CD4-positive, alpha-beta T cell treated with Interferon gamma for 1 hour (primary cell): ENCODE data around the gene ACSF2.

Experiments used
- DNase-seq: peaks from one replicate; pipeline ENCODE4 v3.0.0-alpha.2; 2020

ACSF2 gene

DNA sequence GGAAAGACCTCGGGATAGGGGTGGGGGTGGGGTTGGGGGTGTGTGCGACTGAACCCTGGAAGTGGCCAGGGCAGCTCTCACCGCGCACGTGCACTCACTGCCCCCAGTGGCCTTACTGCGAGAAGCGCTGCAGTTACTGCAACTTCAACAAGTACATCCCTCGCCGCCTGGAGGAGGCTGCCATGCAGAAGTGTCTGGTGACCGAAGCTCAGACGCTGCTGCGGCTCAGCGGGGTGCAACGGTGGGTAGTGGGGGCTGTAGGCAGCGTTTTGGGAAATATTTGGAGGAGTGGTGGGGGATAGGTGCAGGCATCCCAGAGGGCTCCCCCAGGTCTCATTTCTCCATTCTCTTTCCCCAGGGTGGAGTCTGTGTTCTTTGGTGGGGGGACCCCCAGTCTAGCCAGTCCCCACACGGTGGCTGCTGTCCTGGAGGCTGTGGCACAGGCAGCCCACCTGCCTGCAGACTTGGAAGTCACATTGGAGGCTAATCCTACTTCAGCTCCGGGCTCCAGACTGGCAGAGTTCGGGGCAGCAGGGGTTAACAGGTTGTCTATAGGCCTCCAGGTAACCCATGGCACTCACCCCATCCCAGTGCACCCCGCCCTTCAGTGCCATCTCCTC lies 53.6 kb downstream of the ACSF2 start:
- DNase-seq: peak; percentile 76

DNA sequence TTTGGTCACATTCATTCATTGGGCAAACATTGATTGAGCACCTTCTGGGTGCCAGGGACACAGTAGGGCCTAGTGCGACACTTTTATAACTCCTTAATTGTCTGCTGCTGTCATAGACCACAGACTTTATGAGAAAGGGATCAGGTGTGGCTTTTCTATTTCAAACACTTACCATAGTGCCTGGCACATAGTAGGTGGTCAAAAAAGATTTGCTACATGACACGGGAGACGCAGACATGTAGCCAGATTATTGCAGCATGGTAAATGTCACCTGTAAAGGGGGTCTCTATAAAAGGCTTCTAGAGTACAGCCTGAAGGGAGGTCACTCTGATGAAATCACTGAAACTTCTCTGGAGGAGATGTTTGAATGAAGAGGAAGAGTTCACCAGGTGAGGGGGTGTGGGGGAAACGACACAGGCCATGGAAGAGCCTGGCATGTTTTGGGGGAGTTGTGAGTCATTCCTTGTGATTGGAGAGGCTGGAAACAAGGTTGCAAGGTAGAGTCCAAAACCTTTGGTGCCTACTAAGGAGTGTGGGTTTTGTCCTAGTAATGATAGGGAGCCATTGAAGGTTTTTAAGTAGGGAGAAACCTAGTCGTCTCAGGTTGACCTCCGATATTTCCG lies 54.2 kb downstream of the ACSF2 start:
- no peak for DNase-seq

DNA sequence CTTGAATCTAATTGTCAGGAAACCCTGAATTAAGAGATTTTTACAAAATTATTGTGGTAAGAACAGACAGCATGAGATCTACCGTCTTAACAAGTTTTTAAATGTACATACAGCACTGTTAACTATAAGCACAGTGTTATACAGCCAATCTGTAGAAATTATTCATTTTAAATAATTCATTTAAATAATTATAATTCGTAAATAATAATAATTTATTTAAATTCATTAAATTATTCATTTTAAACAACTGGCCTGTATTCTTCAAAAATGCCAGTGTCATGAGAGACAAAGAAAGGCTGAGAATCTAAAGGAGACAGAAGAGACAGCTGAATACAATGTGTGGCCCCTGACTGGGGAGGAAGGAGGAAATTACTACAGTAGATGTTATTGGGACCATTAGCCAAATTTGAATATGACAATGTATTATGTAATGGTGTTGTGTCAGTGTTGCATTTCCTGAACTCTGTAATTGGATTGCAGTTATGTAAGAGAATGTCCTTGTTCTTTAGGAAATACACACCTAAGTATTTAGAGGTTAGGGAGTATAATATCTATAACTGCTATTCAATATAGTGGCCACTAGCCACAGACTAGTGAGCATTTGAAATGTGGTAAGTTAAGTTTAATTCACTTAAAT lies 55.0 kb downstream of the ACSF2 start:
- no peak for DNase-seq

DNA sequence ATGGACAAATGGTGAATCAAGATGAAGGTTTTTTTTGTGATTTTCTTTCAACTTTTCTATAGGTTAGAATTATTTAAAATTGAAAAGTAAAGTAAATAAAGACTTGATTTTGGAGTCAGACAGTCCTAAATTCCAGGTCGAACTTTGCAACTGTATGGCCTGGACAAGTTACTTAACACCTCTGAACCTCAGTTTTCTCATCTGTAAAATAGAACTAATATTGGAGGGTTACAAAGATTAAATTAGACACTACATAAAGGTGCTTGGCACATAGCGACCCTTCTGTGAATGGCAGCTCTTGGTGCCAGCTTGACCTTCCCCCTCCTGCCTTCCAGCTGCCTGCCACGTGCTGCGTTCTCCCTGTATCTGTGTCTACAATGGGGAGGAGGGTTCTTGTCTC lies 55.6 kb downstream of the ACSF2 start:
- DNase-seq: no peak

DNA sequence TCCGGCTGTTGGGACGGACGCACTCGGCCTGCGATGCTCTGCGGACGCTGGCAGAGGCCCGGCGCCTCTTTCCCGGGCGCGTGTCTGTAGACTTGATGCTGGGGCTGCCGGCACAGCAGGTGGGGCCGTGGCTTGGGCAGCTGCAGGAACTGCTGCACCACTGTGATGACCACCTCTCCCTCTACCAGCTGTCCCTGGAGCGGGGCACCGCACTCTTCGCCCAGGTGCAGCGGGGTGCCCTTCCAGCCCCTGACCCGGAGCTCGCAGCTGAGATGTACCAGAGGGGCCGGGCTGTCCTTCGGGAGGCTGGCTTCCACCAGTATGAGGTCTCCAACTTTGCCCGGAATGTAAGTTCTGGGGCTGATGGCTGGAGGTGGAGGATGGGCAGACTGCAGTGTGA lies 56.1 kb downstream of the ACSF2 start:
- no peak for DNase-seq

DNA sequence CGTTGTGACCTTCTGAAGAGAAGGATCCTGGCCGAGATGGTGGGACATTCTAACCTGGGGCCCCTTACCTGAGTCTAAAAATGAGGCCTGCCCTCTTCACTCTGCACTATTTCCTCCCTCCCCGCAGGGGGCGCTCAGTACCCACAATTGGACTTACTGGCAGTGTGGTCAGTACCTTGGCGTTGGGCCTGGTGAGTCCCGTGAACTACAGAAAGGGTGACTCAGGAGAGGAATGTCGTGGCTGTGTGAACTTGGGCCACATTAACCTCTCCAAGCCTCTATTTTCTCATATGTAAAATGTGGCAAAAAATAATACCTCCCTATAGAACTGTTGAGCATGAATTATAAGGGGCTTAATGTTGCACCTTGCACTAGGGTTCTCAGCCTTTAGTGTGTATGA lies 56.5 kb downstream of the ACSF2 start:
- peak; percentile 76 for DNase-seq

DNA sequence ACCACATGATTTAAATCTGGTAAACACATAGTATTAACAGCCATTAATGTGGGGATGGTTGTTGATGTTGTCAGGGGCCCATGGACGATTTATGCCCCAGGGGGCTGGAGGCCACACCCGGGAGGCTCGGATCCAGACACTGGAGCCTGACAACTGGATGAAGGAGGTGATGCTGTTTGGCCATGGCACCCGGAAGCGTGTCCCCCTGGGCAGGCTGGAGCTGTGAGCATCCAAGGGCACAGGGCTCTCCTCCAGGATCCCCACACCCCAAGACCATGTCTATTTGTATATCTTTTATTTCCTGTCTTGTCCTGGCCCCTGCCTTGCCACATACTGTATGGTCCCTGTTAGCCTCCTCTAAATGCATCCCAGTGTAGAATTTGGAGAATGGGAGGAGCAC lies 57.2 kb downstream of the ACSF2 start:
- no peak for DNase-seq

DNA sequence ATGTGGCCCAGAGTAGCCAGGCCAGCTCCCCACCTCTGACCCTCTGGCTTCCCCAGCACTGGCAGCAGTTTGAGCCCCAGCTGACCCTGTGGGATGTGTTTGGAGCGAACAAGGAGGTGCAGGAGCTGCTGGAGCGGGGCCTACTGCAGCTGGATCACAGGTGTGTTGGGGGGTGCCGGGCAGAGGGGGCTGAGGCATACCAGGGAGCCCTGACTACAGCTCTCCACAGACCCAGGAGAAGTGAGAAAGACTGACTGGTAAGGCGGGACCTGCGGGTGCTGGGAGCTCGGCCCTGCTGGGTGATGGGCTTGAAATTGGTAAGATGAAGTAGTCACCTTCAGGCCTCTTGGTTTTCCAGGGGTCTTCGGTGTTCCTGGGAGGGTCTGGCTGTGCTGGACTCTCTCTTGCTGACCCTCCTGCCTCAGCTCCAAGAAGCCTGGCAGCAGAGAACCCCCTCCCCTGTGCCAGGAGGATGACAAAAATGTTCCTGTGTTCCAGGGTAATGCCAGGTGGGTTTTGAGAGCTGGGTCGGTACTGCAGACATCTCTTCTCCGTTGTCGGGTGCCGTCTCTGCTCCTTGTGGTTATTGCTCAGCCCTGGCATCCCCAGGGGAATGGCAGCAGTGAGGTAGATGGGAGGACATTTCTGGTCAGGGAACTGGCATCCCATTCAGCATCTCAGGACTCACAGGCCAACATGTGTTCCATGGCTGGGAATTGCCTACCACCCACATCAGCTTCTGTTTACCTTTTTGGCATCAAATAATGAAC lies 58.6 kb downstream of the ACSF2 start:
- DNase-seq: no peak

DNA sequence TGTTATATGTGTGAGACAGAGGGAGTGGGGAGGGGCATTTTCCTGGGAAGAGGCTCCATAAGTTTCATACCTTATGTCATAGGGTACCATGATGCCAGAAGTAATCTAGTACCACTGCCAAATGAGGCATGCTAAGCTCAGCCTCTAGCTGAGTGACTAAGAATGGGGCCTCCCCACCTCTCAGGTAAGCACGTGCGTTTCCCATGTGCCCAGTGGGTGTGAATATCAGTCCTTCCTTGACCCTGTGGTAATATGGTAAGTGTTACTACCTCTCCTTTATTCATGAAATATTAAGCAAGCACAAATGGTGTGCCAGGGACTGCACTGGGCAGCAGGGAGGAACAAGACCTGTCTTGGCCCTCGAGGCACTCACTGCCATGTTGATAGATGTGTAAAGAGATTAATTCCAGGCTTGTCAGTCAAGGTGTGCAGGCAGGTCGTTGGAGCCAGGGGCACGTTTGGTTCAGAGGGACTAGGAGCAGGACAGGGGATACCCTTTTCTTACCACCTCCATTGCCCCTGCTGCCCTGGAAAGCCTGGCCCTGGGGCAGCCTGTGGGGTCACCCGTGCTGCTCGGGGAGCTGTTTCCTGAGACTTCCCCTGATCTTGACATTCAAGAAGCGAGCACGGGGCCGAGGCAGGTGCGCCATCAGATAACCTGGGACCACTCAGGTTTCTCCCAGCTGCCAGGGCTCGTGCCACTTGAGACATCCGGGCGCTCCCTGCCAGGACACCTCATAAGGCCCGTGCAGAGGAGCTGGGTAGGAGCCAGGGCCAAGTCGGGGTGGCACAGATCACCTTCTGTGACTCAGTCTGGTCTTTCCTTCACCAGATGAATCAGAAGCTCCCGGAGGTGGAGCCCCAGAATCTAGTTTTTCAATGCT lies 61.4 kb downstream of the ACSF2 start:
- DNase-seq: no peak

DNA sequence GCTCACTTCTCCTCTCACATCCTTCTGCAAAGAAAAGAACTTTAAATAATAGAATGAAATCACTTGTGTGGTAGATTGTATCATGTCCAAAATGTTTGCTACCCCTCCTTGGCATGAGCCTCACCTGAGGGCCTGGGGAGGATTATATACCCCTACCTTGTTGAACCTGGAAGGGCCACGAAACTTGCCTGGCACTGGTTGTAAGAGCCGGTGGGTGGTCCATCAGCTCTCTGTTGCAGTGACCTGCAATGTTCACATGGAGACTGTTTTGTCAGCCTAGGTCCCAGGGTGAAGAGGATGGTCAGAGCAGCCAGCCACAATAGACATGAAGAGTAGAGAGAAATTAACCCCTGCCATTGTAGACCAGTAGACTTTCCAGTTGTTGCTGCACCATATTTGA lies 62.9 kb downstream of the ACSF2 start:
- no peak for DNase-seq

DNA sequence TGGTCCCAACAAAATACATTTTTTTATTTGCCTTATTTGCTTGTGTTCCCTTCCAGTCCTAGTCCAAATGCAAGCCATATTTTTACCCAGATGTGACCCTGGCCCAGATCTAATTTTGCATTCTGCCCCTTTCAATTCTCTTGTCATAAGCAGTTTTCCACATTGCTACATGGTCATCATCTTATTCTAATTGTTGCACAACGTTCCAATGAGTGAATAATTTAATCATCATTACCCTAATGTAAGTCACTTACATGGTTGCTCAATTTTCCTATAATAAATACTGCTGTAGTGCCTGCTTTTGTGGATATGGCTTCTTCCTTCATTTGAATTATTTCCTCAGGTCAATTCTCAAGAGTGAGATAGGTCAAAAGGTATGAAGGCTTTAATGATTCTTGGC lies 65.5 kb downstream of the ACSF2 start:
- DNase-seq: no peak

DNA sequence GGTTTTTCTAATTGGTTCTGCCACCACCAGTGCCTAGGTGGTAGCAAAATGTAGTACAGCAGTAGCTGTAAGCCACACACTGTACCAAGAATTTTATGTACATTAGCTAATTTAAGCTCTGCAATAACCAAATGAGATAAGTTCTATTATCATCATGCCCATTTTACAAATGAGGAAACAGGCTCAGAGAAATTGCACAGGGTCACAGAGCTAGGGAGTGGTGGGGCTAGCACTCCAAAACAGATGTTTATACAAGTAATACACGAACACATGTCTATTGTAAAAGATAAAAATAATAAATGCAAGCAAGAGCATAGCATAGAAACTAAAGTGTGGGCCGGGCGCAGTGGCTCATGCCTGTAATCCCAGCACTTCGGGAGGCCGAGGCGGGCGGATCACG lies 66.2 kb downstream of the ACSF2 start:
- DNase-seq: no peak

DNA sequence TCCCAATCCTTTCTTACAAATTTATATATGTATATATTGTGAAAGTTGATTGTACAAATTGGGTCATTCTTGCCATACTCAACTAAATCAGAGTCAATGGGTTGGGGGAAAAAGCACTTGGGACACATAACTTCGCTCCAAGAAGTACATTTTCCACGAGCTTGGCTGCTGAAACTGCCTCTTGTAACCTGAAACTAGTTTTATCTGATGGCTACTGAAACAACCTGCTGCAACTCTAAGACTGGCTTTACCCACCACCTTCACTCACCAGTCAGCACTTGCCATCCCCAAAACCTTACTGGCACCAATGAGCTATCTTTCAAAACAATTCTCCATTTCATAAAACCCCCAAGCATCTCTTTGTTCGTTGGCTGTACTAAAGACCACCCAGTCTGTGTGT lies 67.7 kb downstream of the ACSF2 start:
- DNase-seq: no peak

DNA sequence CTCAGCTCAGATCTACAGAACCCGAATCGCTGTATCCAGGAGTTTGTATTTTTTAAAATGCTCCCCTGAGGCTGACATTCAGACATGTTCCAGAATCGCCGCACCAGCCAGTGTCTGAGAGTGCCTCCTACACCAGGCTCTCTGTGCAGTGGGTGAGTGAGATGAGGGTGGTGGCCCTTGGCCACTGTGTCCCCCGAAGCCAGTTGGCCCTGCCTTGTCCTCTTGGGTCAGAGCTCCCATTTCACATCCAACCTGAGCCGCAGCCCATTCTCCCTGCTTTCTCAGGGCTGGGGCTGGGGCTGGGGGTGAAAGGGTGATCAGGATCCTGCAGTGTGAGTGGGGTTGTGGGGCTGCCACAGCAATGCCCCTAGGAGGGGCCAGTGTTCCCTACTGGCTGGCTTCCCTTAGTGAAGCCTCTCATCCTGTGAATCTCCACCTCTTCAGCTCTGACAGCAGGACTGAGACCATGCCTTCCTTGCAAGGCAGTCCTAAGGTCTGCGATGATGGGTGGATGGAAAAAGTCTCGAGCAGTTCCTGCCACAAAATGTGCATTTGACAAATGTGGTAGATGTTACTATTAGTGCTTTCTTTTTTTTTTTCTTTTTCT lies 69.3 kb downstream of the ACSF2 start:
- DNase-seq: no peak

DNA sequence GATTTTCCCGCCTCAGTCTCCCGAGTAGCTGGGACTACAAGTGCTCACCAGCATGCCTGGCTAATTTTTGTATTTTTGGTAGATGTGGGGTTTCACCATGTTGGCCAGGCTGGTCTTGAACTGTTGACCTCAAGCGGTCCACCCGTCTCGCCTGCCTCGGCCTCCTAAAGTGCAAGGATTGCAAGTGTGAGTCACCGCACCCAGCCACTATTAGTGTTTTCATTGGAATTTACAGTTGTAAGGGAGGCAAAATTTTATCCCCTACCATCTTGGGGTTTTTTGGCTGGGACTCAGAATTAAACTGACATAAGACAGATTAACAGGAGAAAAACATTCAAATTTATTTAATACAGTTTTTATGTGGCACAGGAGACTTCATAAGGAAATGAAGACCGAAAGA lies 69.9 kb downstream of the ACSF2 start:
- no peak for DNase-seq

DNA sequence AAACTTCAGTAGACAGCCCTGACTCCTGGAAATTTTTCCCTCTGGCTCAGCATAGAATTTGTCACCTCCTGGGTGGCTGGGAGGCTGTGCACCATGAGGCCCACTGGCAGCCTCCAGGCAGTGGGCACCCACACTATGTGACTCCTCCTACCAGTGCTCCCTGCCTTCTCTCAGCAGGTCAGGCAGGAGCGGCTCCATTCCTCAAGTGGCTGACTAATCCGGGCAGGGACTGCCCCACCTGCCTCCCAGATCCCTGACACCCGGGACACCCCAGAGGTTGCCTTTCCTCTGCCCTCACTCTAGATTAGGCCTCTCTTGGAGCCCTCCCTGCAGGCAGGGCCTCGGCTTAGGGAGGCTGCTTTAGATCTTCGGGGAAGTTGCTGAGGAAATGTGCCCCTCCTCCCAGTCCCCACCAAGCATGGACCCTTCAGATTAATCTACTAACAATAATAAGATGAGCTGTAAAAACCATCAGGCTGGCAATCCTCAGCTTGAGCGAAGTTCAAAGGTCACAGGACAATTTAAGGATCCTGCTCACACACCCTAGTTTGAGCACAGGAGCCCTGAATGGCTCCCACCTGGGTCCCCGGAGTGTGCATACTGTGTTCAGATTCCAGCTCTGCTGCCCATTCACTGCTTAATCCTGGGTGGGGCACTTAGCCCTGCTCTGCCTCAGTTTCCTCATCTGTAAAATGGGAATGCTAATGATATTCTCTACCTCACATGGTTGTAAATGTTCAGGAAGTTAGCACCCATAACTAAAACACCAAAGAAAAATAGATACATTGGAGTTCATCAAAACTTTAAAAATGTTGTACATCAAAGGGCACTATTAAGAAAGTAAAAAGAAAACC lies 72.2 kb downstream of the ACSF2 start:
- no peak for DNase-seq

DNA sequence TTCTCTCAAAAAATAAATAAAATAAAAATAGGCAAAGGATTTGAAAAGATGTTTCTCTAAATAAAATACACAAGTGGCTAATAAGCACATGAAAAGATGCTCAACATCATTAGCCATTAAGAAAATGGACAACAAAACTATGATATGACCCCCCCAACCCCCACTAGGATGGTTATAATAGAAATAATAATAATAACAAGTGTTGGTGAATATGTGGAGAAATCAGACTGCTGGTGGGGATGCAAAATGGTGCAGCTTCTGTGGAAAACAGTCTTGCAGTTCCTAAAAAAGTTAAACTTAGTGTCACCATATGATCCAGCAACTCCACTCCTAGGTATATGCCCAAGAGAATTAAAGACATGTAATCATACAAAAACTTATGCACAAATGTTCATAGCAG lies 73.3 kb downstream of the ACSF2 start:
- no peak for DNase-seq

DNA sequence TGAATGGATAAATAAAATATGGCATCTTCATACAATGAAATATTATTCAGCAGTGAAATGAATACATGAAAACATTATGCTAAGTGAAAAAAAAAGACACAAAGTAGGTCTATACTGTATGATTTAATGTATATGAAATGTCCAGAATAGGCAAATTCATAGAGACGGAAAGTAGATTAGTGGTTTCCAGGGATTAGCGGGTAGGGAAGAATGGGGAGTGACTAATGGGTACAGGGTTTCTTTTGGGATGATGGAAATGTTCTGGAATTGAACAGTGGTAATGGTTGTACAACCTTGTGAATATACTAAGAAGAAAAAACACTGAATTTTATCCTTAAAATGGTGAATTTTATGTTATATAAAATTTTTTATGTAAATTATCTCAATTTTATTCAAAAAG lies 73.7 kb downstream of the ACSF2 start:
- DNase-seq: no peak

DNA sequence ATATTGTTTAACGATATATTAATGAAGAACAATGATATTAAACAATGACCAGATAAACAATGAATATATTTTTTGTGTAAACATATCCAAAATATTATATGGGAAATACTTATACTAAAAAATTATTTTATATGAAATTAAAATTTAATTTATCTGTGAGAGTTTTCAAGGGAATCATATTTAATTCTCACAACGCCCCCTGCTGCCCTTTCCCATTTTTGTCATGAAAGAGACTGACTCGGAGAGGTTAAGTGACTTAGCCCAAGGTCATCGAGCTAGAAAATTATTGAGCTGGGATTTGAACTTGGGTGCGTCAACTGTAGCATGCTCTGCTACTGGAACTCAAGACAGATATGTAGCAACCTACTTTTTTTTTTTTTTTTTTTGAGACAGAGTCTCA lies 75.0 kb downstream of the ACSF2 start:
- DNase-seq: no peak

DNA sequence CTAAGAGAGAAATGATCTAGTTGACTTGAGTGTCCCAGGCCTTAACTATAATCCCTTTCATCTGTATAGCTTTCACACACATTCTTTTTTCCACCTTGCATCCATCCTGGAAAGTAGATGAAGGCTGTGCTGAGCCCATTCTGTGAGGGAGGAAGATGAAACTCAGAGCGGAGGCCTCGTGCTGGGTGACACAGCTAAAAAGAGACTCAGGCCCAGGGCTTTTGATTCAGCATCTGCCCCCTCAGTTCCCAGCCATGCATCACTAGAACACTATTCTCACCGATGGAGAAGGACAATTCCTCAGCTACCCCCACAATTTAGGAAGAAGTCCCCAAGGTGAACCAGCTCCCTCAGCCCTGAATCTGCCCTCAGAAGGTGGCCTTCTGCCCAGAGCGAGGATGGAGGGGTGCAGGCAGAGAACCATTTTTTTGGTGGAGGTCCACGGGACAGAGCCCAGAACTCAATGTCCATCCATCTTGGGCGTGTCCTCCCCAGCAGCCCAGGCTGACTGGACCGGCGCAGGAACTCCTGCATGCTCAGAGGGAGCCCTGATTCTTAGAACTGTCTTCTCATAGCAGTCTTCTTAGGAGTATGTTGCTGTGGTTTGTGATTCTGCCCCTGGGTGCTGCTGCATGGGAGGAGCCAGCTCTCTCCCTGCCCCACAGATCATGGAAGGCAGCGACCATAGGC lies 76.4 kb downstream of the ACSF2 start:
- no peak for DNase-seq

DNA sequence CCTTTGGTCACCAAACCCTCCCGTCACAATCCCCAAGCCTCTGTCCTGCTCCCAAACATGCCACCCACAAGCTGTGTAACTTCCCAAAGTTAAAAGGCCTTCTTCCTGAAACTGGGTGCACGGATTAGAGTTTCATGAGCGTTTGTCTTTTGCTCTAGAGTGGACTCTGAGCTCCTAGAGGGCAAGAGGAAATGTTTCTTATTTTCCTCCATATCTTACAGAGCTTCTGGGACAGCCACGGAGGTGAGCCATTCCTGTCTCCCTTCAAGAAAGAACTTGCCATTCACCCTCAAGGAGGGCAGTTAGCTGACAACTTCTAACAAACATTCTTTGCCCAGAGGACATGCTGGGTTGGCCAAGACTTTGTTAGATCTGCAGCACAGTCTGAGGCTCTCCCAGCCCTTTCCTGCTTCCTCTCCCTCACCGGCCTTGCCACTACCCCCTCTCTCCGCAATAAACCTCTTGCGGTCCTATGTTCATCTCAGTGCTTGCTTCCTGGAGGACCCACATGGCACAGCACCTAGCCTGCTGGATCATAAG lies 79.6 kb downstream of the ACSF2 start:
- DNase-seq: no peak
